Measurements from ENCODE around the gene CAMK2N2.

The CAMK2N2 gene

GRCh38 chr3:184223946-184224345 lies 37.4 kb downstream of the CAMK2N2 start:
- DNase-seq (ENCODE audit: low spot score), result no peak
- no peak for FAIRE-seq

GRCh38 chr3:184222521-184222920 lies 38.8 kb downstream of the CAMK2N2 start:
- FAIRE-seq, result no peak
- no peak for DNase-seq (ENCODE audit: low spot score)

GRCh38 chr3:184218814-184219213 lies 42.5 kb downstream of the CAMK2N2 start:
- no peak for FAIRE-seq

GRCh38 chr3:184211718-184212117 lies 49.6 kb downstream of the CAMK2N2 start:
- FAIRE-seq (no peak), DNase-seq (ENCODE audit: low spot score) (no peak)

More at GRCh38 chr3:184218814-184219213, 42.5 kb downstream of the CAMK2N2 start:
- DNase-seq (ENCODE audit: low spot score), result no peak

GRCh38 chr3:184211297-184211696 lies 50.1 kb downstream of the CAMK2N2 start:
- no peak for FAIRE-seq
- no peak for DNase-seq (ENCODE audit: low spot score)
